Activated CD4-positive, alpha-beta T cell treated with anti-CD3 and anti-CD28 coated beads, Interleukin-2, amount 50 U/mL, for 1 hour (primary cell): ENCODE data around the gene NLRP12.
A peak's percentile ranks its signal among the peaks of the same experiment; 100 is the strongest.
"Not testable (repeated sequence)": the region's sequence is repeated elsewhere in the genome, so short reads cannot be mapped to it uniquely, and the experiment has no call there.

Experiments used
- DNase-seq: peaks from one replicate; pipeline ENCODE4 v3.0.0-alpha.2; 2020

Gene NLRP12

GRCh38 chr19:53824134-53824611, at the start of gene NLRP12:
Gene NLRP12, minus strand, starts transcription at chr19:53824314. Its CDS starts 140 bp downstream, at chr19:53824174.
- no peak for DNase-seq

- no peak for DNase-seq
Observed at GRCh38 chr19:53872762-53873161, 48.6 kb upstream of the NLRP12 start.

GRCh38 chr19:53871454-53871853, 47.3 kb upstream of the NLRP12 start:
- no peak for DNase-seq

- DNase-seq: no peak
Observed at GRCh38 chr19:53870485-53870844, 46.4 kb upstream of the NLRP12 start.

GRCh38 chr19:53869805-53870484, 45.8 kb upstream of the NLRP12 start:
- DNase-seq: not testable (repeated sequence)

- DNase-seq: peak; percentile 85
Observed at GRCh38 chr19:53868892-53869804, 45.0 kb upstream of the NLRP12 start.

- peak; percentile 46 for DNase-seq
Observed at GRCh38 chr19:53868091-53868891, 44.2 kb upstream of the NLRP12 start.

- peak; percentile 100 for DNase-seq
Observed at GRCh38 chr19:53867225-53868090, 43.3 kb upstream of the NLRP12 start, which contains the start of gene MYADM. Gene MYADM, plus strand, starts transcription at chr19:53867883. Its CDS starts 5,647 bp downstream, at chr19:53873530.

GRCh38 chr19:53866865-53867224, 42.7 kb upstream of the NLRP12 start:
- DNase-seq: no peak

- peak; percentile 79 for DNase-seq
Observed at GRCh38 chr19:53865918-53866864, 42.1 kb upstream of the NLRP12 start.

GRCh38 chr19:53865523-53865917, 41.4 kb upstream of the NLRP12 start:
- DNase-seq: no peak

- DNase-seq: no peak
Observed at GRCh38 chr19:53864308-53864836, 40.3 kb upstream of the NLRP12 start.

GRCh38 chr19:53853707-53854106, 29.6 kb upstream of the NLRP12 start:
- no peak for DNase-seq

- DNase-seq: no peak
Observed at GRCh38 chr19:53849237-53849676, 25.1 kb upstream of the NLRP12 start.

- no peak for DNase-seq
Observed at GRCh38 chr19:53847555-53847954, 23.4 kb upstream of the NLRP12 start.

- DNase-seq: no peak
Observed at GRCh38 chr19:53844849-53845246, 20.7 kb upstream of the NLRP12 start.

- DNase-seq: not testable (repeated sequence)
Observed at GRCh38 chr19:53840914-53841313, 16.8 kb upstream of the NLRP12 start.

GRCh38 chr19:53840241-53840640, 16.1 kb upstream of the NLRP12 start:
- DNase-seq: not testable (repeated sequence)

- not testable (repeated sequence) for DNase-seq
Observed at GRCh38 chr19:53838446-53838845, 14.3 kb upstream of the NLRP12 start.

GRCh38 chr19:53832861-53833260, 8.7 kb upstream of the NLRP12 start:
- not testable (repeated sequence) for DNase-seq
